SK-N-SH treated with all-trans-retinoic acid at 6 μM for 48 hours (cell line): ENCODE measurements around the gene KRT23.

ENCODE experiments used
- ATAC-seq: fragments of 200-7000 bp; cut with Tn5 transposase; 3 replicates; pipeline ENCODE4 v1.9.1; 2020; ENCODE audit warnings: mild to moderate bottlenecking, moderate library complexity
- ARNTL ChIP-seq: fragments of 450-650 bp; formaldehyde crosslinking; IDR thresholded peaks from 2 replicates; pipeline ENCODE4 v1.5.0; 2020; ENCODE audit warnings: low read depth, mild to moderate bottlenecking, moderate library complexity, borderline replicate concordance
- BACH2 ChIP-seq: fragments of 250-450 bp; sonication (Bioruptor Pico); IDR thresholded peaks from 2 replicates; pipeline ENCODE4 v1.9.0; 2021; ENCODE audit warnings: mild to moderate bottlenecking, borderline replicate concordance
- CREB5 ChIP-seq: fragments of 250-450 bp; sonication (Bioruptor Pico); IDR thresholded peaks from 2 replicates; pipeline ENCODE4 v1.5.1; 2020; ENCODE audit warnings: low read depth, mild to moderate bottlenecking, moderate library complexity
- CSDC2 ChIP-seq: fragments of 250-450 bp; sonication (Bioruptor Pico); IDR thresholded peaks from 2 replicates; pipeline ENCODE4 v1.5.0; 2020; ENCODE audit warnings: mild to moderate bottlenecking, moderate library complexity
- CSRNP3 ChIP-seq: fragments of 250-450 bp; sonication (Bioruptor Pico); IDR thresholded peaks from 2 replicates; pipeline ENCODE4 v1.5.1; 2021; ENCODE audit warnings: mild to moderate bottlenecking, moderate library complexity
- ESRRG ChIP-seq: fragments of 250-450 bp; sonication (Bioruptor Pico); IDR thresholded peaks from 2 replicates; pipeline ENCODE4 v1.6.1; 2021; ENCODE audit warnings: mild to moderate bottlenecking
- GLIS3 ChIP-seq: fragments of 250-450 bp; sonication (Bioruptor Pico); IDR thresholded peaks from 2 replicates; pipeline ENCODE4 v1.5.0; 2020; ENCODE audit warnings: mild to moderate bottlenecking, moderate library complexity
- ISL1 ChIP-seq: fragments of 250-450 bp; sonication (Bioruptor Pico); IDR thresholded peaks from 2 replicates; pipeline ENCODE4 v2.1.2; 2022; ENCODE audit warnings: mild to moderate bottlenecking, moderate library complexity
- OSR1 ChIP-seq: fragments of 250-450 bp; sonication (Bioruptor Pico); IDR thresholded peaks from 2 replicates; pipeline ENCODE4 v1.8.0; 2022; ENCODE audit warnings: moderate library complexity, mild to moderate bottlenecking, inconsistent platforms
- PATZ1 ChIP-seq: fragments of 250-450 bp; sonication (Bioruptor Pico); IDR thresholded peaks from 2 replicates; pipeline ENCODE4 v1.8.0; 2020; ENCODE audit warnings: mild to moderate bottlenecking, moderate library complexity, borderline replicate concordance
- PPARA ChIP-seq: fragments of 250-450 bp; sonication (Bioruptor Pico); IDR thresholded peaks from 2 replicates; pipeline ENCODE4 v1.5.0; 2020; ENCODE audit warnings: mild to moderate bottlenecking, borderline replicate concordance
- RARB ChIP-seq: fragments of 250-450 bp; sonication (Bioruptor Pico); IDR thresholded peaks from 2 replicates; pipeline ENCODE4 v1.8.0; 2021; ENCODE audit warnings: mild to moderate bottlenecking, moderate library complexity
- SNAI2 ChIP-seq: fragments of 250-450 bp; sonication (Bioruptor Pico); IDR thresholded peaks from 2 replicates; pipeline ENCODE4 v1.5.0; 2020; ENCODE audit warnings: mild to moderate bottlenecking, moderate library complexity
- TCF4 ChIP-seq: fragments of 250-450 bp; sonication (Bioruptor Pico); IDR thresholded peaks from 2 replicates; pipeline ENCODE4 v1.8.0; 2021; ENCODE audit warnings: mild to moderate bottlenecking, moderate library complexity, borderline replicate concordance
- TOX ChIP-seq: fragments of 250-450 bp; sonication (Bioruptor Pico); IDR thresholded peaks from 2 replicates; pipeline ENCODE4 v1.8.0; 2021; ENCODE audit warnings: mild to moderate bottlenecking, moderate library complexity, borderline replicate concordance
- TSHZ2 ChIP-seq: fragments of 250-450 bp; sonication (Bioruptor Pico); IDR thresholded peaks from 2 replicates; pipeline ENCODE4 v1.5.0; 2020; ENCODE audit warnings: mild to moderate bottlenecking, moderate library complexity
- ZC3H10 ChIP-seq: fragments of 250-450 bp; sonication (Bioruptor Pico); IDR thresholded peaks from 2 replicates; pipeline ENCODE4 v1.5.1; 2021; ENCODE audit warnings: mild to moderate bottlenecking, moderate library complexity
- ZFP3 ChIP-seq: fragments of 250-450 bp; sonication (Bioruptor Pico); IDR thresholded peaks from 2 replicates; pipeline ENCODE4 v1.5.0; 2020; ENCODE audit warnings: mild to moderate bottlenecking, moderate library complexity
- ZFP30 ChIP-seq: fragments of 450-650 bp; formaldehyde crosslinking; IDR thresholded peaks from 2 replicates; pipeline ENCODE4 v1.5.0; 2022; ENCODE audit warnings: mild to moderate bottlenecking, moderate library complexity
- ZNF70 ChIP-seq: fragments of 450-650 bp; formaldehyde crosslinking; IDR thresholded peaks from 2 replicates; pipeline ENCODE4 v1.5.0; 2020; ENCODE audit warnings: mild to moderate bottlenecking, moderate library complexity
- ZNF8 ChIP-seq: fragments of 450-650 bp; formaldehyde crosslinking; IDR thresholded peaks from 2 replicates; pipeline ENCODE4 v1.5.0; 2020; ENCODE audit warnings: mild to moderate bottlenecking, moderate library complexity
- TF ChIP-seq, protein P1 (sequence below): fragments of 250-450 bp; sonication (Bioruptor Pico); IDR thresholded peaks from 2 replicates; pipeline ENCODE4 v1.8.0; 2021; ENCODE audit warnings: low read depth, mild to moderate bottlenecking, moderate library complexity, borderline replicate concordance

The KRT23 gene

DNA sequence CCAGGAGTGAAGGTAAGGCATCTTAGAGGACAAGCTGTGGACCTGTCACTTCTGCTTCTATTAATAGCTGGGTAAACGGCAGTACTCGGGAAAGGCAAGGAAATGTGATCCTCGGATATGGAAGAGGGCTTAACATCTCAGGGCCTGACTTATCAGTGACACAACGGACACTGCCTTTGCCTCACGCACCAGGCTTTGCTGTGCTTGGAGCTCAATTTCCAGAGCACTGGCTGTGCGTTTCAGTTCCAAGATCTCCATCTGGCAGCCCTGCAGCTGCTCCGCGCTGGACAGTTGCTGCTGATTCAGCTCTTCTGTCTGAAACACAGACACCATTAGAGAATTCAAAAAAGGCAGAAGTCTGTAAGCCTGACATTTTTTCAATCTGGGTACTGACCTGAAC, 43.1 kb upstream of the KRT23 start:
- TF ChIP-seq RARB (no peak), ZFP30 (CRISPR knock-in tag) (no peak), TCF4 (CRISPR knock-in tag) (no peak), ZFP3 (CRISPR knock-in tag) (no peak), ARNTL (CRISPR knock-in tag) (no peak), CSDC2 (CRISPR knock-in tag) (no peak), CSRNP3 (CRISPR knock-in tag) (no peak), GLIS3 (CRISPR knock-in tag) (no peak), OSR1 (no peak), ZNF8 (CRISPR knock-in tag) (no peak), CREB5 (CRISPR knock-in tag) (no peak), ZNF70 (CRISPR knock-in tag) (no peak), PPARA (CRISPR knock-in tag) (no peak), ZC3H10 (CRISPR knock-in tag) (no peak)
- TF ChIP-seq, protein P1, sequence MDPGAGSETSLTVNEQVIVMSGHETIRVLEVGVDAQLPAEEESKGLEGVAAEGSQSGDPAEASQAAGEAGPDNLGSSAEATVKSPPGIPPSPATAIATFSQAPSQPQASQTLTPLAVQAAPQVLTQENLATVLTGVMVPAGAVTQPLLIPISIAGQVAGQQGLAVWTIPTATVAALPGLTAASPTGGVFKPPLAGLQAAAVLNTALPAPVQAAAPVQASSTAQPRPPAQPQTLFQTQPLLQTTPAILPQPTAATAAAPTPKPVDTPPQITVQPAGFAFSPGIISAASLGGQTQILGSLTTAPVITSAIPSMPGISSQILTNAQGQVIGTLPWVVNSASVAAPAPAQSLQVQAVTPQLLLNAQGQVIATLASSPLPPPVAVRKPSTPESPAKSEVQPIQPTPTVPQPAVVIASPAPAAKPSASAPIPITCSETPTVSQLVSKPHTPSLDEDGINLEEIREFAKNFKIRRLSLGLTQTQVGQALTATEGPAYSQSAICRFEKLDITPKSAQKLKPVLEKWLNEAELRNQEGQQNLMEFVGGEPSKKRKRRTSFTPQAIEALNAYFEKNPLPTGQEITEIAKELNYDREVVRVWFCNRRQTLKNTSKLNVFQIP: no peak
- ATAC-seq: peak; percentile 21

- TF ChIP-seq GLIS3 (CRISPR knock-in tag): no peak
- TF ChIP-seq TOX (CRISPR knock-in tag): no peak
- TF ChIP-seq ISL1 (CRISPR knock-in tag): no peak
- ATAC-seq: no peak
Observed at GRCh38 chr17:40980117-40980516, 42.7 kb upstream of the KRT23 start.

DNA sequence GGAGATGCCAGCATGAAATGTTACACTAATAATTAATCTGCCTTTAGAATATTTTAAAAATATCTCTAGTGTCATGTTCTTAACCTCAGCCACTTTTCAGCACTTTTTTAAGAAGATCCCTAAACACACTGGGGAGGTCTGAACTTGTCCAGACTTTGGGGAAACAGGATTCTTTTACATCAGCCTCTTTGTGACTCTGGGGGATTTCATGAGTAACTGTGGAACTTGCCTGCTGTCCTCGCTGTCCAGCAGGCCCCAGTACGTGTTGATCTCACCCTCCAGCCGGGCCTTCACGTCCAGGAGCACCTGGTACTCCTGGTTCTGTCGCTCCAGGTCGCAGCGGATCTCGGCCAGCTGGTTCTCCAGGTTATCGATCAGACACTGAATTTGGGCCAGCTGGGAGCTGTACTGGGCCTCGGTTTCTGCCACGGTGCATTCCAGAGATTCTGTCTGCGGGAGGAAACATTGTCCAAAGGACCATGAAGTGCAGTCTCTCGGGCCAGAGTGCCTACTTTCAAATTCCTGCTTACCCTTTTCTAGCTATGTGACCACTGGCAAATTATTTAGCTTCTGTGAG, 41.2 kb upstream of the KRT23 start:
- no peak for ATAC-seq
- TF ChIP-seq ARNTL (CRISPR knock-in tag) (no peak), PATZ1 (CRISPR knock-in tag) (no peak), TCF4 (CRISPR knock-in tag) (no peak), GLIS3 (CRISPR knock-in tag) (no peak), PPARA (CRISPR knock-in tag) (no peak), RARB (no peak)
- TF ChIP-seq, all 23 proteins: peak for 0

- TF ChIP-seq ESRRG (CRISPR knock-in tag): no peak
- ATAC-seq: no peak
Observed at GRCh38 chr17:40975516-40975915, 38.1 kb upstream of the KRT23 start.

DNA sequence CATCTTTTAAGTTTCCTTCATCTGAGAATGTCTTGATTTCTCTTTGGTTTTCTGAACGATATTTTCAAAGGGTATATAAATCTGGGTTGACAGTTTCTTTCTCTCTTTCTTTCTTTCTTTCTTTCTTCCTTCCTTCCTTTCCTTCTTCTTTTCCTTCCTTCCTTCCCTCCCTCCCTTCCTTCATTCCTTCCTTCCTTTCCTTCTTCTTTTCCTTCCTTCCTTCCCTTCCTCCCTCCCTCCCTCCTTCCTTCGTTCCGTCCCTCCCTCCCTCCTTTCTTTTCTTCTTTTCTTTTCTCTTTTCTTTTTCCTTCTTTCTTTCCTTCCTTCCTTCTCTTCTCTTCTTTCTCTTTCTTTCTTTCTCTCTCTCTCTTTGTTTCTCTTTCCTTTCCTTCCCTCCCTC, 36.9 kb upstream of the KRT23 start:
- no peak for TF ChIP-seq TSHZ2 (CRISPR knock-in tag)
- no peak for TF ChIP-seq CREB5 (CRISPR knock-in tag)
- no peak for TF ChIP-seq BACH2 (CRISPR knock-in tag)
- no peak for TF ChIP-seq SNAI2
- TF ChIP-seq ARNTL (CRISPR knock-in tag): no peak
- TF ChIP-seq GLIS3 (CRISPR knock-in tag): no peak
- TF ChIP-seq OSR1: no peak
- no peak for TF ChIP-seq PATZ1 (CRISPR knock-in tag)
- no peak for TF ChIP-seq ZFP3 (CRISPR knock-in tag)
- no peak for ATAC-seq
